PC-3 (cell line): ENCODE measurements around the gene EIPR1. TPM values are rescaled to one million over a fixed set of nuclear protein-coding genes. Genes with fewer than 3 reads are reported as not detected.

Experiments used
- ATAC-seq: fragments of 200-7000 bp; cut with Tn5 transposase; 2 replicates; pipeline ENCODE4 v1.9.1; 2020; ENCODE audit warnings: mild to moderate bottlenecking, moderate library complexity
- BruUV-seq: library from RNA; stranded (reverse); fragments of 400-500 nt; replicated peaks from 2 replicates; lab custom pipeline; 2021; lab: Mats Ljungman, UMichigan
- CTCF ChIA-PET: fragments of 300-600 bp; sonication (Branson Sonifier 250); formaldehyde crosslinking; loops from one replicate; lab custom pipeline; 2022; ENCODE audit warnings: antibody characterized with exemption; lab: Charles Lee
- POLR2A ChIA-PET: fragments of 300-600 bp; sonication (Branson Sonifier 250); formaldehyde crosslinking; loops from one replicate; lab custom pipeline; 2022; ENCODE audit warnings: antibody characterized with exemption; ENCODE audit not compliant: unreplicated experiment; lab: Charles Lee
- DNase-seq: peaks from one replicate; pipeline ENCODE4 v3.0.0-alpha.2; 2015
- H2AFZ ChIP-seq: fragments of 300-600 bp; sonication (generic); 2 replicates; pipeline ENCODE4 v1.6.0; 2016; ENCODE audit warnings: antibody characterized with exemption, low read length
- H3F3A ChIP-seq: fragments of 300-600 bp; sonication (generic); one replicate; pipeline ENCODE4 v1.6.0; 2017; ENCODE audit warnings: antibody characterized with exemption, low read length, control low read depth, mild to moderate bottlenecking; ENCODE audit not compliant: unreplicated experiment
- H3K27ac ChIP-seq: fragments of 300-600 bp; sonication (generic); 2 replicates; pipeline ENCODE4 v1.5.1; 2016; ENCODE audit warnings: mild to moderate bottlenecking, low read length
- H3K27me3 ChIP-seq: fragments of 300-600 bp; sonication (generic); 2 replicates; pipeline ENCODE4 v1.6.1; 2016; ENCODE audit warnings: low read length, mixed read lengths
- H3K36me3 ChIP-seq: fragments of 300-600 bp; sonication (generic); 2 replicates; pipeline ENCODE4 v1.6.1; 2016; ENCODE audit warnings: low read depth, mixed run types, low read length, mixed read lengths
- H3K4me1 ChIP-seq: fragments of 300-600 bp; sonication (generic); 2 replicates; pipeline ENCODE4 v1.5.1; 2016; ENCODE audit warnings: low read length; ENCODE audit not compliant: insufficient read depth
- H3K4me2 ChIP-seq: fragments of 300-600 bp; sonication (generic); 2 replicates; pipeline ENCODE4 v1.6.0; 2016; ENCODE audit warnings: low read length
- H3K4me3 ChIP-seq: fragments of 300-600 bp; sonication (generic); 2 replicates; pipeline ENCODE4 v1.5.1; 2016; ENCODE audit warnings: mild to moderate bottlenecking, low read length, mixed read lengths
- H3K79me2 ChIP-seq: fragments of 300-600 bp; sonication (generic); 2 replicates; pipeline ENCODE4 v1.6.1; 2017; ENCODE audit warnings: low read length, mixed read lengths
- H3K9ac ChIP-seq: fragments of 300-600 bp; sonication (generic); 2 replicates; pipeline ENCODE4 v1.6.0; 2016; ENCODE audit warnings: mild to moderate bottlenecking, low read length
- H3K9me2 ChIP-seq: fragments of 300-600 bp; sonication (generic); replicated peaks from 2 replicates; pipeline ENCODE4 v1.6.1; 2016; ENCODE audit warnings: mixed run types, low read length, mixed read lengths
- H3K9me3 ChIP-seq: fragments of 300-600 bp; sonication (generic); 2 replicates; pipeline ENCODE4 v1.6.1; 2016; ENCODE audit warnings: low read length, mixed read lengths
- H4K20me1 ChIP-seq: fragments of 300-600 bp; sonication (generic); 2 replicates; pipeline ENCODE4 v1.6.1; 2016; ENCODE audit warnings: low read length, mixed read lengths
- EZH2 ChIP-seq: fragments of 300-600 bp; sonication (generic); IDR thresholded peaks from one replicate; pipeline ENCODE4 v1.6.1; 2017; ENCODE audit warnings: antibody characterized with exemption, mild to moderate bottlenecking, low read length; ENCODE audit not compliant: unreplicated experiment
- EZH2phosphoT487 ChIP-seq: fragments of 300-600 bp; sonication (generic); IDR thresholded peaks from 2 replicates; pipeline ENCODE4 v1.6.1; 2018; ENCODE audit warnings: mild to moderate bottlenecking, antibody characterized with exemption, low read length, borderline replicate concordance
- intact Hi-C: fragments of 100-400 bp; cut with micrococcal nuclease; formaldehyde crosslinking; loops from 2 replicates; pipeline ENCODE4 v1.9.0; 2023
- total RNA-seq: library from RNA; depleted of rRNA; stranded (reverse); fragments of >200 nt; gene quantifications from 2 replicates; pipeline ENCODE4 v1.2.3, GENCODE V29; 2014
- TF ChIP-seq, protein P1 (sequence below): fragments of 300-600 bp; sonication (generic); conservative IDR thresholded peaks from 2 replicates; pipeline ENCODE4 v1.5.1; 2017; ENCODE audit warnings: antibody characterized with exemption, low read depth, mild to moderate bottlenecking, low read length

The EIPR1 gene
- total RNA-seq, 1 experiment from 2014 or later, result 90.1 TPM

DNA sequence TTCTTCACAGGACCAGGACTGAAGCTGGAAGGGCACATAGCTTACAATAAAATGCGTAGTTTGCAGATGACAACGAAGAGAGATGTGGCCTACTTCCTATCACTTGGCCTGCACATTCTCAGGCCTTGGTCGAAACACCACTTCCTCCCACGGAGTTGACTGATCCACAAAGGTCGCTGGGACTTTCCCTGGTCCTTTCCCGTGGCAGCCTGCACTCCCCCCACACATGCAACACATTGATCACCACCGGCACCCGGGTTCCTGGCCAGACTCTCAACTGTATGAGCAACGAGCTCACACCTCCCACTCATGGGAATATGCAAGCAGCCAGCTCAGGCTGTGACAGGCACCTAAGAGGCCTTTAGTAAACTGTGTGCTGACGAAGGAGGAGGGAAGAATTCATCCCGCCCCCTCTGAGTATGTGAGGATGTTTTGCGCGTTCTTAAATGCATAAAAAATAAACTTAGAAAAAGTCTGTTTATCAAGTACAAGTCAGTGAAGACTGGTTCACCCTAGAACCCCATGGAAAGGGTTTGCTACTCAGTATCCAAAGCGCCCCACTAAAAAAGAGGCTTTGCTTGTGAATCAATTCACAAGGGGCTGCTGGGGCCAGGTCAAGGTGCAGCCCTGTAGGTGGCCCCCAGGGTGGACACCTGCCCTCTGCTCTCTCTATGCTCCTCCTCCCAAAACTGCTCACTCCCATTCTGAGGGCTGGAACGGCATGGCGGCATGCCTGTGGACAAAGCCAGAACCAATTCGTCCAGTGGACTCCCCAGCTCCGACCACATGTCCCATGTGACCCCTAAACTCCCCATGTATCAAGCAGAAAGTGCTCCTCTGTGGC, 154.3 kb downstream of the EIPR1 start:
- TF ChIP-seq EZH2phosphoT487, result no peak
- TF ChIP-seq, protein P1, sequence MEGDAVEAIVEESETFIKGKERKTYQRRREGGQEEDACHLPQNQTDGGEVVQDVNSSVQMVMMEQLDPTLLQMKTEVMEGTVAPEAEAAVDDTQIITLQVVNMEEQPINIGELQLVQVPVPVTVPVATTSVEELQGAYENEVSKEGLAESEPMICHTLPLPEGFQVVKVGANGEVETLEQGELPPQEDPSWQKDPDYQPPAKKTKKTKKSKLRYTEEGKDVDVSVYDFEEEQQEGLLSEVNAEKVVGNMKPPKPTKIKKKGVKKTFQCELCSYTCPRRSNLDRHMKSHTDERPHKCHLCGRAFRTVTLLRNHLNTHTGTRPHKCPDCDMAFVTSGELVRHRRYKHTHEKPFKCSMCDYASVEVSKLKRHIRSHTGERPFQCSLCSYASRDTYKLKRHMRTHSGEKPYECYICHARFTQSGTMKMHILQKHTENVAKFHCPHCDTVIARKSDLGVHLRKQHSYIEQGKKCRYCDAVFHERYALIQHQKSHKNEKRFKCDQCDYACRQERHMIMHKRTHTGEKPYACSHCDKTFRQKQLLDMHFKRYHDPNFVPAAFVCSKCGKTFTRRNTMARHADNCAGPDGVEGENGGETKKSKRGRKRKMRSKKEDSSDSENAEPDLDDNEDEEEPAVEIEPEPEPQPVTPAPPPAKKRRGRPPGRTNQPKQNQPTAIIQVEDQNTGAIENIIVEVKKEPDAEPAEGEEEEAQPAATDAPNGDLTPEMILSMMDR, result no peak
- no peaks in the 10 kb centered on the region for H3K9me3 ChIP-seq
- intact Hi-C loops, result no loop called here
- H2AFZ ChIP-seq, result no peak overlapping the region
- CTCF ChIA-PET, result no interaction called here
- DNase-seq (no peak), ATAC-seq (no peak)
- no peaks in the 10 kb centered on the region for H4K20me1 ChIP-seq
- no peaks in the 10 kb centered on the region for H3K27me3 ChIP-seq
- no peaks in the 10 kb centered on the region for H3K79me2 ChIP-seq
- H3K27ac ChIP-seq, result no peak overlapping the region
- no peaks in the 10 kb centered on the region for H3F3A ChIP-seq
- H3K9ac ChIP-seq, result no peak overlapping the region
- POLR2A ChIA-PET, result no interaction called here
- no peaks in the 10 kb centered on the region for H3K4me1 ChIP-seq
- H3K36me3 ChIP-seq, result no peaks in the 10 kb centered on the region
- no TSS peak for BruUV-seq
- H3K4me2 ChIP-seq, result no peak overlapping the region
- no peaks in the 10 kb centered on the region for H3K9me2 ChIP-seq
- H3K4me3 ChIP-seq, result no peak overlapping the region

DNA sequence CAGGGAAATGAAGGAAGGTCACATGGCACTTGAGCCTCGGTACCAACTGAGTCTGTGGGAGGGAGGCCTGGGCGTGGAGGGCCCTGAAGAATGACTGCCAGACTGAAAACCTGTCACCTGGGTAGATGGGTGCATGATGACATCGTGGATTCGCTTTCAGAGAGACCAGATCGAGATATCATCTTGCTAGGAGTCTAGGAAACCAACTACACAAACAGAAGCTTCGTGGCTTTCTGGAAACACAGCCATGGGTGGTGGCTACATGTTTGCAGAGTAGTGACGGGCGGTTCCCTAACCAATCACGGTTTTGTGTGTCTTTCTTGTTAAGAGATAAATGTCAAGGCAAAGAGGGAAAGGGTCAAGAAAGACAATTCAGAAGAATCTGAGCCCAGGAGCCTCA, 155.0 kb downstream of the EIPR1 start:
- no peaks in the 10 kb centered on the region for H3F3A ChIP-seq
- no peaks in the 10 kb centered on the region for H3K9me3 ChIP-seq
- intact Hi-C loops, result no loop called here
- BruUV-seq, result no TSS peak
- no peaks in the 10 kb centered on the region for H3K27me3 ChIP-seq
- no peak overlapping the region for H3K4me3 ChIP-seq
- no peak overlapping the region for H2AFZ ChIP-seq
- H3K9me2 ChIP-seq, result no peaks in the 10 kb centered on the region
- no peaks in the 10 kb centered on the region for H3K79me2 ChIP-seq
- no peaks in the 10 kb centered on the region for H4K20me1 ChIP-seq
- no peak overlapping the region for H3K4me2 ChIP-seq
- H3K4me1 ChIP-seq, result no peaks in the 10 kb centered on the region
- no peak for DNase-seq
- TF ChIP-seq EZH2phosphoT487, result no peak
- TF ChIP-seq, protein P1, result no peak
- no peak for TF ChIP-seq EZH2
- H3K36me3 ChIP-seq, result no peaks in the 10 kb centered on the region
- ChIA-PET CTCF (no interaction called here), POLR2A (no interaction called here)
- H3K27ac ChIP-seq, result no peak overlapping the region
- no peak for ATAC-seq
- no peak overlapping the region for H3K9ac ChIP-seq

DNA sequence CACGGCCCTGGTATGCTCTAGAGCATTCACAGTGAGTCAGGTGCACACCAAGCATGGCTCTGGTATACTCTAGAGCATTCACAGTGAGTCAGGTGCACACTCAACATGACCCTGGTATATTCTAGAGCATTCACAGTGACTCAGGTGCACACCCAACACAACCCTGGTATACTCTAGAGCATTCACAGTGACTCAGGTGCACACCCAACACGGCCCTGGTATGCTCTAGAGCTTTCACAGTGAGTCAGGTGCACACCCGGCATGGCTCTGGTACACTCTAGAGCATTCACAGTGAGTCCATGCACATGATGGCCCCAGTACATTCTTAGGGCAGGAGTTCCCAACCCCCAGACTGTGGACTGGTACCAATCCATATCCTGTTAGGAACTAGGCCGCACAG, 158.1 kb downstream of the EIPR1 start:
- DNase-seq (no peak), ATAC-seq (no peak)
- Histone ChIP-seq H3K79me2 (no peaks in the 10 kb centered on the region; the same call in 1 of the 2 replicates), H3K27me3 (no peaks in the 10 kb centered on the region), H2AFZ (no peak overlapping the region), H3K4me1 (no peaks in the 10 kb centered on the region), H3K9me2 (no peaks in the 10 kb centered on the region), H3K9me3 (no peaks in the 10 kb centered on the region), H3K4me3 (no peak overlapping the region), H3K36me3 (no peaks in the 10 kb centered on the region), H3F3A (no peaks in the 10 kb centered on the region), H4K20me1 (no peaks in the 10 kb centered on the region), H3K9ac (no peak overlapping the region), H3K4me2 (no peak overlapping the region), H3K27ac (no peak overlapping the region)
- TF ChIP-seq, protein P1, result no peak
- TF ChIP-seq EZH2phosphoT487 (no peak), EZH2 (no peak)
- CTCF ChIA-PET, result no interaction called here
- no TSS peak for BruUV-seq
- POLR2A ChIA-PET, result no interaction called here
- intact Hi-C loops, result no loop called here
